GM12878 (cell line): ENCODE measurements around the gene TSSC4. TPM values are rescaled to one million over a fixed set of nuclear protein-coding genes. Genes with fewer than 3 reads are reported as not detected.

Source experiments
- BHLHE40 ChIP-seq, 2 experiments: fragments of 450-650 bp in 1 of 2; IDR thresholded peaks; 2 replicates each; pipeline ENCODE4 v1.6.1; 2011 to 2017; ENCODE audit warnings: low read depth in 2 of 2, borderline replicate concordance in 1 of 2, improper control_type of control experiment in 1 of 2, low read length in 1 of 2, mild to moderate bottlenecking in 1 of 2
- CTCF ChIP-seq, 3 experiments: IDR thresholded peaks in 2 of 3; conservative IDR thresholded peaks in 1 of 3; 2 replicates each; pipeline ENCODE4 v1.5.1; 2011; ENCODE audit warnings: low read depth in 3 of 3, low read length in 3 of 3, mild to moderate bottlenecking in 3 of 3, control low read depth in 2 of 3, moderate library complexity in 2 of 3, inconsistent platforms in 1 of 3, mixed read lengths in 1 of 3; ENCODE audit not compliant: control insufficient read depth in 2 of 3, insufficient read depth in 1 of 3; ENCODE audit errors: extremely low read depth in 1 of 3
- E2F4 ChIP-seq: IDR thresholded peaks from 2 replicates; pipeline ENCODE4 v1.6.1; 2012; ENCODE audit warnings: low read depth, low read length, improper control_type of control experiment
- PRDM15 ChIP-seq: fragments of 450-650 bp; formaldehyde crosslinking; IDR thresholded peaks from 2 replicates; pipeline ENCODE4 v1.4.0; 2020; ENCODE audit warnings: mild to moderate bottlenecking, moderate library complexity
- RAD21 ChIP-seq: IDR thresholded peaks from 2 replicates; pipeline ENCODE4 v1.6.1; 2011; ENCODE audit warnings: mild to moderate bottlenecking, low read depth, low read length, moderate library complexity; ENCODE audit not compliant: insufficient read depth
- SIX5 ChIP-seq: IDR thresholded peaks from 2 replicates; pipeline ENCODE4 v1.6.1; 2011; ENCODE audit warnings: mild to moderate bottlenecking, low read depth, low read length, moderate library complexity; ENCODE audit not compliant: severe bottlenecking
- SMC3 ChIP-seq: IDR thresholded peaks from 2 replicates; pipeline ENCODE4 v1.6.1; 2011; ENCODE audit warnings: low read length, improper control_type of control experiment, borderline replicate concordance
- YY1 ChIP-seq: IDR thresholded peaks from 2 replicates; pipeline ENCODE4 v1.6.1; 2011; ENCODE audit warnings: low read depth, mild to moderate bottlenecking, low read length
- polyA plus RNA-seq, 11 experiments: library from polyadenylated mRNA; depleted of rRNA in 4 of 11; unstranded in 6 of 11; stranded (reverse) in 5 of 11; fragments of >200 nt; fragmentation: Nextera tagmentation in 4 of 11; fragmentation: Illumina TruSeq in 1 of 11; extraction: Ambion mirVana in 4 of 11; extraction: Trizol in 1 of 11; gene quantifications; 1 replicate in 1 of 11; 2 replicates in 10 of 11; pipeline versions ENCODE4 v1.2.1 to v1.2.3, GENCODE V29; 2011 to 2016; ENCODE audit warnings: inconsistent platforms in 2 of 11, missing spikeins in 2 of 11, low read depth in 1 of 11
- total RNA-seq, 4 experiments: library from RNA; depleted of rRNA in 3 of 4; stranded (reverse); fragments of >200 nt in 3 of 4; fragmentation: Illumina TruSeq in 1 of 4; extraction: Trizol in 1 of 4; gene quantifications; 2 replicates each; pipeline versions ENCODE4 v1.2.1 to v1.2.3, GENCODE V29; 2013 to 2021

The TSSC4 gene
- total and polyA plus RNA-seq, 10 of the 15 experiments (the other 5 are each of a cell fraction or from before 2014, with no cell fraction given): 0.69 to 70.1 (median 25.7) TPM

- TF ChIP-seq PRDM15 (CRISPR knock-in tag) (no peak), SIX5 (no peak), RAD21 (peak; percentile 79), CTCF (IDR thresholded peaks at IDR 0.05 in 2 of 3, conservative IDR thresholded peaks at IDR 0.05 in 1 of 3; ENCODE audit: control insufficient read depth in 2 of 3, extremely low read depth in 1 of 3, insufficient read depth in 1 of 3, low read depth in 3 of 3, low read length in 3 of 3) (peak; percentile 81 to 90 (median 82)), BHLHE40 (IDR thresholded peaks at IDR 0.05; ENCODE audit: borderline replicate concordance in 1 of 2, low read depth in 2 of 2, low read length in 1 of 2) (peak; percentile 49 to 60; a peak in 2 of 4 replicates), YY1 (0 out of 2 replicates have a peak, but pooled peaks have one; percentile 54), E2F4 (0 out of 2 replicates have a peak, but pooled peaks have one; percentile 32), SMC3 (peak; percentile 98)
These were observed 19.3 kb downstream of the TSSC4 start (continued) for GRCh38 chr11:2419638-2420501.
